ENCODE data around the gene MFNG.

Gene MFNG

GRCh38 chr22:37514526-37515051 is 28.4 kb upstream of the MFNG start (continued):
- TF ChIP-seq ZNF555 (tag by site-specific recombination; conservative IDR thresholded peaks at IDR 0.05), result no peak
- TF ChIP-seq, protein P1, sequence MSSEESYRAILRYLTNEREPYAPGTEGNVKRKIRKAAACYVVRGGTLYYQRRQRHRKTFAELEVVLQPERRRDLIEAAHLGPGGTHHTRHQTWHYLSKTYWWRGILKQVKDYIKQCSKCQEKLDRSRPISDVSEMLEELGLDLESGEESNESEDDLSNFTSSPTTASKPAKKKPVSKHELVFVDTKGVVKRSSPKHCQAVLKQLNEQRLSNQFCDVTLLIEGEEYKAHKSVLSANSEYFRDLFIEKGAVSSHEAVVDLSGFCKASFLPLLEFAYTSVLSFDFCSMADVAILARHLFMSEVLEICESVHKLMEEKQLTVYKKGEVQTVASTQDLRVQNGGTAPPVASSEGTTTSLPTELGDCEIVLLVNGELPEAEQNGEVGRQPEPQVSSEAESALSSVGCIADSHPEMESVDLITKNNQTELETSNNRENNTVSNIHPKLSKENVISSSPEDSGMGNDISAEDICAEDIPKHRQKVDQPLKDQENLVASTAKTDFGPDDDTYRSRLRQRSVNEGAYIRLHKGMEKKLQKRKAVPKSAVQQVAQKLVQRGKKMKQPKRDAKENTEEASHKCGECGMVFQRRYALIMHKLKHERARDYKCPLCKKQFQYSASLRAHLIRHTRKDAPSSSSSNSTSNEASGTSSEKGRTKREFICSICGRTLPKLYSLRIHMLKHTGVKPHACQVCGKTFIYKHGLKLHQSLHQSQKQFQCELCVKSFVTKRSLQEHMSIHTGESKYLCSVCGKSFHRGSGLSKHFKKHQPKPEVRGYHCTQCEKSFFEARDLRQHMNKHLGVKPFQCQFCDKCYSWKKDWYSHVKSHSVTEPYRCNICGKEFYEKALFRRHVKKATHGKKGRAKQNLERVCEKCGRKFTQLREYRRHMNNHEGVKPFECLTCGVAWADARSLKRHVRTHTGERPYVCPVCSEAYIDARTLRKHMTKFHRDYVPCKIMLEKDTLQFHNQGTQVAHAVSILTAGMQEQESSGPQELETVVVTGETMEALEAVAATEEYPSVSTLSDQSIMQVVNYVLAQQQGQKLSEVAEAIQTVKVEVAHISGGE (tag by site-specific recombination; conservative IDR thresholded peaks at IDR 0.05; ENCODE audit: low read depth), result no peak
- no peak for TF ChIP-seq ZNF169 (tag by site-specific recombination; IDR thresholded peaks at IDR 0.05)
- peak; percentile 98 for TF ChIP-seq ZIC2 (tag by site-specific recombination; IDR thresholded peaks at IDR 0.05)
- TF ChIP-seq GLIS2 (tag by site-specific recombination; IDR thresholded peaks at IDR 0.05), result peak; percentile 71
- no peak for TF ChIP-seq ZNF548 (tag by site-specific recombination; IDR thresholded peaks at IDR 0.05)
- no peak for TF ChIP-seq ZNF423 (tag by site-specific recombination; IDR thresholded peaks at IDR 0.05)
- no peak for TF ChIP-seq ZNF792 (tag by site-specific recombination; IDR thresholded peaks at IDR 0.05)
- TF ChIP-seq, protein P2, sequence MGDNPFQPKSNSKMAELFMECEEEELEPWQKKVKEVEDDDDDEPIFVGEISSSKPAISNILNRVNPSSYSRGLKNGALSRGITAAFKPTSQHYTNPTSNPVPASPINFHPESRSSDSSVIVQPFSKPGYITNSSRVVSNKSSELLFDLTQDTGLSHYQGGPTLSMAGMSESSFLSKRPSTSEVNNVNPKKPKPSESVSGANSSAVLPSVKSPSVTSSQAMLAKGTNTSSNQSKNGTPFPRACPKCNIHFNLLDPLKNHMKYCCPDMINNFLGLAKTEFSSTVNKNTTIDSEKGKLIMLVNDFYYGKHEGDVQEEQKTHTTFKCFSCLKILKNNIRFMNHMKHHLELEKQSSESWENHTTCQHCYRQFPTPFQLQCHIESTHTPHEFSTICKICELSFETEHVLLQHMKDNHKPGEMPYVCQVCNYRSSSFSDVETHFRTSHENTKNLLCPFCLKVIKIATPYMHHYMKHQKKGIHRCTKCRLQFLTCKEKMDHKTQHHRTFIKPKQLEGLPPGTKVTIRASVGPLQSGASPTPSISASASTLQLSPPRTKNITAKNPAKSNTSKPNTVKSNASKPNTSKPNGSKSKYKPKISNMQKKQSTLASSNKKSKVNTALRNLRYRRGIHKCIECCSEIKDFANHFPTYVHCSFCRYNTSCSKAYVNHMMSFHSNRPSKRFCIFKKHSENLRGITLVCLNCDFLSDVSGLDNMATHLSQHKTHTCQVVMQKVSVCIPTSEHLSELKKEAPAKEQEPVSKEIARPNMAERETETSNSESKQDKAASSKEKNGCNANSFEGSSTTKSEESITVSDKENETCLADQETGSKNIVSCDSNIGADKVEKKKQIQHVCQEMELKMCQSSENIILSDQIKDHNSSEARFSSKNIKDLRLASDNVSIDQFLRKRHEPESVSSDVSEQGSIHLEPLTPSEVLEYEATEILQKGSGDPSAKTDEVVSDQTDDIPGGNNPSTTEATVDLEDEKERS (tag by site-specific recombination; IDR thresholded peaks at IDR 0.05), result no peak
- TF ChIP-seq KLF8 (tag by site-specific recombination; IDR thresholded peaks at IDR 0.05), result no peak
- peak; percentile 98 for TF ChIP-seq GLIS1 (tag by site-specific recombination; IDR thresholded peaks at IDR 0.05)
- TF ChIP-seq TCF7L2 (IDR thresholded peaks at IDR 0.05; ENCODE audit: borderline replicate concordance, low read depth, low read length), result no peak
- no peak for TF ChIP-seq OVOL3 (tag by site-specific recombination; IDR thresholded peaks at IDR 0.05)
- TF ChIP-seq OSR2 (tag by site-specific recombination; IDR thresholded peaks at IDR 0.05), result peak; percentile 79
- no peak for TF ChIP-seq ZNF221 (tag by site-specific recombination; IDR thresholded peaks at IDR 0.05; ENCODE audit: borderline replicate concordance)
- TF ChIP-seq ZNF391 (tag by site-specific recombination; IDR thresholded peaks at IDR 0.05; ENCODE audit: borderline replicate concordance, low read depth), result no peak
- no peak for TF ChIP-seq ZNF623 (tag by site-specific recombination; IDR thresholded peaks at IDR 0.05)
- TF ChIP-seq ZNF341 (tag by site-specific recombination; IDR thresholded peaks at IDR 0.05; ENCODE audit: low read depth), result peak; percentile 99
- TF ChIP-seq ZNF776 (tag by site-specific recombination; IDR thresholded peaks at IDR 0.05; ENCODE audit: borderline replicate concordance), result no peak
- TF ChIP-seq ZSCAN30 (tag by site-specific recombination; IDR thresholded peaks at IDR 0.05), result peak; percentile 74
- no peak for TF ChIP-seq TRIM28 (IDR thresholded peaks at IDR 0.05; ENCODE audit: borderline replicate concordance, low read length)
- TF ChIP-seq ZNF155 (tag by site-specific recombination; IDR thresholded peaks at IDR 0.05), result no peak
- TF ChIP-seq ZNF175 (tag by site-specific recombination; IDR thresholded peaks at IDR 0.05), result no peak
- TF ChIP-seq, protein P3, sequence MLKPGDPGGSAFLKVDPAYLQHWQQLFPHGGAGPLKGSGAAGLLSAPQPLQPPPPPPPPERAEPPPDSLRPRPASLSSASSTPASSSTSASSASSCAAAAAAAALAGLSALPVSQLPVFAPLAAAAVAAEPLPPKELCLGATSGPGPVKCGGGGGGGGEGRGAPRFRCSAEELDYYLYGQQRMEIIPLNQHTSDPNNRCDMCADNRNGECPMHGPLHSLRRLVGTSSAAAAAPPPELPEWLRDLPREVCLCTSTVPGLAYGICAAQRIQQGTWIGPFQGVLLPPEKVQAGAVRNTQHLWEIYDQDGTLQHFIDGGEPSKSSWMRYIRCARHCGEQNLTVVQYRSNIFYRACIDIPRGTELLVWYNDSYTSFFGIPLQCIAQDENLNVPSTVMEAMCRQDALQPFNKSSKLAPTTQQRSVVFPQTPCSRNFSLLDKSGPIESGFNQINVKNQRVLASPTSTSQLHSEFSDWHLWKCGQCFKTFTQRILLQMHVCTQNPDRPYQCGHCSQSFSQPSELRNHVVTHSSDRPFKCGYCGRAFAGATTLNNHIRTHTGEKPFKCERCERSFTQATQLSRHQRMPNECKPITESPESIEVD (tag by site-specific recombination; IDR thresholded peaks at IDR 0.05), result no peak
- no peak for TF ChIP-seq GFI1B (tag by site-specific recombination; IDR thresholded peaks at IDR 0.05)
- TF ChIP-seq ZNF654 (tag by site-specific recombination; IDR thresholded peaks at IDR 0.05; ENCODE audit: low read depth), result no peak
- no peak for TF ChIP-seq ZNF830 (tag by site-specific recombination; IDR thresholded peaks at IDR 0.05; ENCODE audit: low read depth)
- no peak for TF ChIP-seq ZNF521 (tag by site-specific recombination; IDR thresholded peaks at IDR 0.05)
- no peak for TF ChIP-seq ZNF19 (tag by site-specific recombination; IDR thresholded peaks at IDR 0.05; ENCODE audit: low read depth)
- no peak for TF ChIP-seq ZNF707 (tag by site-specific recombination; IDR thresholded peaks at IDR 0.05)
- TF ChIP-seq ZNF248 (tag by site-specific recombination; IDR thresholded peaks at IDR 0.05), result no peak
- TF ChIP-seq ZNF426 (tag by site-specific recombination; IDR thresholded peaks at IDR 0.05), result no peak
